AG20443 (cell line): ENCODE measurements around the gene ADAMTS17.

Experiments used
- DNase-seq: peaks from one replicate; pipeline ENCODE4 v3.0.0; 2012; ENCODE audit warnings: low spot score, mixed read lengths

ADAMTS17 gene

DNA sequence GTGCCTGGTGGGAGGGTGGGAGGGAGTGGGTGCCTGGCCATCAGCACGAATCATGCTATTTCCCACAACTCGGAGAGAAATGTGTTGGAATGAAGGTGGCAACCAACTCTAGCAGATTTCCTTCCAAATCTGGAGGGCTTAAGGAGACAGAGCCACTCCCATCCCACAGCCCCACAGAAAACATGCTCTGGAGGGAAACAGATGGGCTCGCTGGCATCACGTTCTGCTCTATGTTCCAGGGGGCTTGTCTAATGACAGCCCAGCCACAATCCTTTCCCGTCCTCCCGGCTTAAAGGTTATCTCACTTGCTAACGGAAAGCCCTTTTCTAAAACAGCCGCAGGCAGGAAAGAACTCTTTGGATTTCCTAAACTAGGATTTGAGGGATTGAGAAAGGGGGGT lies 65.3 kb downstream of the ADAMTS17 start:
- peak; percentile 4 for DNase-seq

- peak; percentile 6 for DNase-seq
Observed at GRCh38 chr15:100275641-100276040, 66.1 kb downstream of the ADAMTS17 start.

DNA sequence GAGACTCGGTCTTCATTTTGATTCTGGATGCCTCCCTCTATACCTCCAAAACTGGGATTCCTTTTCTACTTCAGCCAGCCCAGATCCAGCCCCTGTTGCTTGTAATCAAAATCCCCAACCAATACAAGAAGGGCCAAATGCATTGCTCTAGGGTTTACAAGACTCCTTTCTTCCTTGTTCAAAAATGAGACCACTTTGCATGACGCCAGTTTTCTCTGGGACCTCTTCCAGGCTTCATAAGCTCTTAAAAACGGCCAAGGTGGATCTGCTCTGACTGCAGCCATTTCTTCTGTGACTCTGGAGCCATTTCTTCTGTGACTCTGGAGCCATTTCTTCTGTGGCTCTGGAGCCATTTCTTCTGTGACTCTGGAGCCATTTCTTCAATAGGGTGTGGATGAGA lies 71.9 kb downstream of the ADAMTS17 start:
- DNase-seq, result no peak

GRCh38 chr15:100266166-100266565 lies 75.6 kb downstream of the ADAMTS17 start:
- DNase-seq, result no peak

DNA sequence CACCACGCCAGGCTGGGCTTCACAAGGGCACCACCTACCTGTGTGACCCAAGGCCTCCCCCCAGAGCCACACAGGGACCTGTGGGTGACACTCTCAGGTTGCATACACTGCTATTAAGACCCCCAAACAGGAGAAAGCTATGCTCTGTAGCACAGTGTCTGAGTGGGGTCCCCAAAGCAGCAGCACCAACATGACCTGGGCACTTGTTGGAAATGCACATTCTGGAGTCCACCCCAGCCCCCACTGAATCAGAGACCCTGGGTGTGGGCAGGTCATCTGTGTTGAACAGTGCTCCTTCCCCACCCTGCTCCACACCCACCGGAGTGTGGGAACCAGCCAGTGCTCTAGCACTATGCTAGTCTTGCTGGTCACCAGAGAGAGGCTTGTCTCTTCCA lies 76.1 kb downstream of the ADAMTS17 start:
- peak; percentile 5 for DNase-seq

DNA sequence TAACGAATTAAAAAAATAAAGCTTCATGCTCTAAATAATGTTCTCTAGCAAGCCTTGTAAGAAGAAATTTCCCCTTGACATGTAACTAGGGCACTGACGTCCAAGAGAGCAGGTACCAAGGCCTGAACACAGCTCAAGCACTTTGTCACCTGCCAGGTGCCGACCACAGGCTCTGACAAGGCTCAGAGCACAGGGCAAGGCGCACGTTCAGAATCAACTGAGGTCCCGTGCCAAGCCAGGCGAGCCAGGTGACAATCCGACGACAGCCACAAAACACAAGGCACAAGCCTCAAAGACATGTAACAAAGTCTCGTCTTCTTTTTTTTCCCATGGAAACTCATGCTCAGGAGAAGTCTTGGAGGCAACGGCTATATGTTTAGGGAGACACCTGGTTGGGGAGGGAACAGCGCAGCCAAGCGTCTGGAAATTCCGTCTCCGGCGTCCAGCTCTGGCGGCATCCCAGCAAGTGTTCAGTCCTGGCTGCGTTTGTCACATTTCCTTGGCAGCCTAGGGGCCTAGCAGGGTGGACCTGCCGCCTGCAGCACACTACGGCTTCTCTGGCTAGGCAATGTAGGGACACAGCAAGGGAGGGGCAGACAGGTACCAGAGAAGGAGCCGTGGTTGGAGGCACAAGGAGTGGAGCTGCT lies 76.7 kb downstream of the ADAMTS17 start:
- DNase-seq, result peak; percentile 5

DNA sequence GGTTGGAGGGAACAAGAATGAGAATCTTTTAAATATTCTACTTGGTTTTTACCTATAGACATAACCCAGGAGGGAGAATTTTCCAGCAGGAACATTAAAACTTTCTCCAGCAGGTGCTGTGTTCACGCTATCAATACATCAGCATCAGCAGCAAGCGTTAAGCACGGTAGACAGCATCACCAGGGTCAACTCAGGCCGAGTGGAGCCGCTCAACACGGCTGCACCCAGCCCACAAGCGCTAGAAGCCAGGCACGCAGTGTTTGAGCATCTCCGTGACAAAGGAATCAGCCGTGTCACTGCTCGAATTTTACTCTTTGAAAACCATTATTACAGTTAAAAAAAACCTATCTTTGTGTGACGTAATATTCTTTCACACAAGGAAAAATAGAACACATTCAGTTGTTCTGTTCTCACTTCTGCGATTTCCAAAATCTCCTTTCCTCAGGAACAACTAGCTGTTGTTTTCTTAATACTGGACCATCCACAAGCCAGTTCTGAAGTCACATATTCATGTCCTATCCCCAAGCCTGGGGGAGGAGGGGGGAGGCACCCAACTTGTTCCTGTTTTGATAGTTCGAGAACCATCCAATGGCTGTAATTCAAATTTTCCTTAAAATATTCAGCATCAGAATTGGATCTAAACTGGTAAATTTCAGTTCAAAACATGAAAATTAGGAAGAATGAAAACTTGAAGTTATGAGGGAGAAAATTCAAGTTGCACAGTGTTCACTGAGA lies 77.9 kb downstream of the ADAMTS17 start:
- DNase-seq, result peak; percentile 6

DNA sequence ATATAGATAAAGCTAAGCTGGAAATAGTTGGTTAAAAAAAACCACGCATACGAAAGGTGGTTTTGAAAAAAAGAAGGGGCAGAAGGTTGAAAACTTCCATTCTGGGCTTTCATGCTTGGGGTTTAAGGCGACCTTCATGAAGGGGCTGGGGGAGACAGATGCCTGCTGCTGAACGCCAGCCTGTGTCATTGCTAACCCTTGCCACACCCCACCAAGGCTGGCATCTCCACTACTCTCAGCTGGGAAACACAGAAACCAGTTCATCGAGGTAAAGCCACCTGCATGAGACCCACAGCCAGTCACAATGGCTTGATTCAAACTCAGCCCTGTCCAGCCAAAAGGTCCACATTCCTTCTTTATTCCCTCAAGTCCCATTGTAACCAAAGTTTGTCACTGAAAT lies 78.7 kb downstream of the ADAMTS17 start:
- peak; percentile 2 for DNase-seq

DNA sequence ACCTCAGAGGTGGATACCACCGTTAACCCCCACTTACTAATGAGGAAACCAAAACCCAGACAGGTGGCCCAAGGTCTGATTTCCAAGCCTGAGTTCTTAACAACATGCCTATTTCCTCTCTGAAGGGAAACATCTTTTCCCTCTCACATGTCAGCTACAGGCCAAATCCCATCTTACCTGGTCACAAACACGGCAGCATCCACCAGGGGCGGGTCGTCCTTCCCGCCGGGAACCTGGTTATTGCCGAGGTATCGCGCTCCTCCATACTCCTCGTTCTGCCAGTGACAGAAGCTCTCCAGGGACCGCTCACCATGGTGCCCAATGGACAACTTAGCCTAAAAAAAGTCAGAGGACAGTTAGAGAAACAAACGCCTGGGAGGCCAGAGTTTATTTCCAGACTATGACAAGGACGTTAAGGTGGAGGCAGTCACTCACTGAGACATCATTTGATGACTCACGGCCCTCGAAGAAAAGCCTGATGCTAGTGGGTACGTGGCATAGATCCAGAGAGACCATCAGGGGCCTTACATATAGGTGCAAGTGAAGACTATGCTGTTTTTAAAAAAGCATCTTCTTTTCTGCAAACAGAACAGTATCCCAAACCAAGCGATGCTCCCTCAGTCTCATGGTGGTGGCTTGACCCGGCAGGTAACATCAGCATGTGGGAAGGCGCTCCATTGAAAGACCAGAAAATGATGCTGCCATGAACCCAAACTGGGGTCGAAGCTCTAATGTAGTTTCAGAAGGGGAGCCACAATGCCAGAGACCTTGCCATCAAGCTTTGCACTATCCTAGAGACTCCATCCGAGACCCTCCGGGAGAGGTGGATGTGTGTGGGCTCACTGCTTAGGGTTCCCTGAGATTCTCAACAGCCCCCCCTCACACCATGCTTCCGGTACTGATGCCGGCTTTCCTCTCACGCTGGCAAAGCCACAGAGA lies 80.2 kb downstream of the ADAMTS17 start:
- DNase-seq, result no peak

DNA sequence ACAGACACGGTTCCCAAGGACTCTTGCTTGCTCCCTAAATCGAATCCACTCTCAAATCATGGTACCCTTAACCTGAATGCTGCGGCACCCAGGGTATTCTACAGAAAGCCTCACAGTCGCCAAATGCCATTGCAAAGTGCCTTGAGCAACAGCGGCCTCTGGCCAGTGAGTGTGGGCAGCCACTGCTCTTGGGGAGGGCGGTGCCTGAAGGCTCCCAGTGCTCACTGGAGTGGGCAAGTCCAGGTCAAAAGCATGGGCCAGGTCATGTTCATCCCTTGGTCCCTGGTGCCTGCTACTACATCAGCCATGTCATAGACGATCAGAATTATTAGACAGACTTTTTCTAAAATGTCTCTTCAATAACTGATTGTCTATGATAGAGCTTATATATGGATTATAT lies 82.5 kb downstream of the ADAMTS17 start:
- no peak for DNase-seq

GRCh38 chr15:100256970-100257650 lies 84.7 kb downstream of the ADAMTS17 start:
- DNase-seq, result no peak

DNA sequence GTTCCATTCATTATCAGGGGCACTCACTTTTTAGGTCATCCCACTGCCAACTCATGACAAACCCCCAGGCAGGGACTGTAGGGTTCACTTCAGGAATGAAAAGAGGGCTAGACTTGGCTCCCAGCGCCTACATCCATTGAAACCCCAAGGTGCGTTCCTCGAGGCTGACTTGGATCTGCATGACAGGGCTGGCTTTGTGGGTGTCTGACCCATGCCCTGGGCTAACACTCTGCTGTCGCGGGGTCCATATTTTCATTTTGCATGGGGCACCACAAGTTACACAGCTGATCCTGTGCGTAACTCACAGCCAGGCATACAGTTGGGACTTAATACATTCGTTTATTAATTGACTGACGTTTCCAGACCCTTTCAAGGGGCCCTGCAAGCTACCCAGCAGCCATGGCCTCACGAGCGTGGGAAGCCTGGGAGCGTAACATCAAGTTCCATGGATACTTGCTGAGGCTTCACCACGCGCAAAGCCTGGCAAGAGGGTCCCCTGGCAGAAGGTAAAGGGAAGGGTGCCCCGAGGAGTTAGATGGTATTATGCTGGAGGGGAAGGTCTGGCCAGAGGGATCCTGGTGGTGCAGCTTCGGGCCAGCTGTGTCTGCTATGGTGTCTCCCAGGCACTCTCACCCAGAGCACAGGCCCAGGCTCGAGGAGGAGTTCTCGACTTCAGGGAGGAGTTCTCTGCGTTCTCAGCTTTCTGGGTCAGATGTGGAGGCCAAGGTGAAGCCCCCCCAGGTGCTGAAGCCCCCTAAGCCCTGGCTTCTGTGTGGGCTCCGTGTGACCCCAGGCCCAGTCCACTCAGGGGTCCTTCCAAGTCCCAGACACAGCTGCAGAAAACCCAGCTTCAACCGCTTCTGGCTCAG lies 85.4 kb downstream of the ADAMTS17 start:
- no peak for DNase-seq

DNA sequence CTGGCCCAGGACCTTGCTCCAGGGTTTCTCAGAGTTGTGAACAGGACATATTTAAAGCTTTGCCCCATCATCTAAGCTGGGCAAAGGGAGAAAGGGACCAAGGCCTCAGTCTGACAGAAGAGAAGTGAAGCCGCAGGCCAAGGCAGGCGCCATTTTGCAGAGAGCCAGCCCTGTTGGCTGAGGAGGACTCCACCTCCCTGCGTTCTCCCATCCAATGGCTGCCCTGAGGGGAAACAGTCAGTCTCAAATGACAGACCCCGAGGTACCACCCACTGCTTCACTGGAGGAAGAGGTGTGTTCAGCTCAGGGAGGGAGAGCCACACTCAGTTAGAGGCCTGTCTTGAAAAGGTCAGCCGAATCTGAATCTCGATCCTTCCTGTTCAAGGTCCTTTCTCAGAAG lies 86.1 kb downstream of the ADAMTS17 start:
- DNase-seq, result no peak

DNA sequence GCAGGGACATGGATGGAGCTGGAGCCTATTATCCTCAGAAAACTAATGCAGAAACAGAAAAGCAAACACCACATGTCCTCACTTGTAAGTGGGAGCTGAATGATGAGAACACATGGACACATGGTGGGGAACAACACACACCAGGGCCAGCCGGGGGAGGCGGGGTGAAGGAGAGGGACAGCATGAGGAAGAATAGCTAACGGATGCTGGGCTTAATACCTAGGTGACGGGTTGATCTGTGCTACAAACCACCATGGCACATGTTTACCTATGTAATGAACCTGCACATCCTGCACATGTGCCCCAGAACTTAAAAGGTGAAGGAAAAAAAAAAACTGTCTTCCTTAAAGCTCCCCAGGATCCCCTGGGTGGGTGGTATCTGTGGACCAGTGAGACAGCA lies 87.1 kb downstream of the ADAMTS17 start:
- no peak for DNase-seq

DNA sequence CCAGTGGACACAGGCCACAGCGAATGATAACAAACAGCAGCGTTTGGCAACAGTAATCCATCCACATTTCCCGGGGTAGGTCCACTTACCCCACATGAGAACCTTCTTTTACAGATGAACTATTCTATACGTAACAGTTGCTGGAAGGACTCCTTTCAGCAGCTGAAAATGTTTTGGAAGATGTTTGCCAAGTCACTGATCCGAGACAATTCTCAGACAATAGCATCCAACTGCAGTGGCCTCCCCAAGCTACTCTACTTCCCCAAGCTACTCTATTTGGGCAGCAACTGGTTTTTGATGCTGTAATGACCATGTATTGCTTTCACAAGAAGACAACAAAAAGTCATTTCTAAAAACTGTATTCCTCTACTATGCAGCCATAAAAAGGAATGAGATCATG lies 87.5 kb downstream of the ADAMTS17 start:
- no peak for DNase-seq

DNA sequence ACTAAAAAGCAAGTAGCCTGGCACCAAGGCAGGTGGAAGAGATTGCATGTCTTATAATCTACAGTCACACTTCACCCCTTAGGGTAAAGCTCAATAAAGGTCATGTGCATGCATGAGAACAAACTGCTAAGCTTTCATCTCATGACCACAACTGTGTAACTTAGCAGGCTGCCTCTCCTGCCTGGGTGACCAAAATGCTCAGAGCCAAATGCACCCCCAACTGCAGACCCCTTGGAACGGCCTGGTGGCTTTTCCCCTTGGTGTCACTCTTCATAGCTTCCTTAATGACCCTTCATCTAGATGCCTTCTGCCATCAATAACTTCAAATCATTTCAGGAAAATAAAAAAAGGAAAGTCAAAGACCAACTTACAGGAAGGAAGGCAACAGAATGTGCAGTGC lies 88.1 kb downstream of the ADAMTS17 start:
- DNase-seq, result no peak

DNA sequence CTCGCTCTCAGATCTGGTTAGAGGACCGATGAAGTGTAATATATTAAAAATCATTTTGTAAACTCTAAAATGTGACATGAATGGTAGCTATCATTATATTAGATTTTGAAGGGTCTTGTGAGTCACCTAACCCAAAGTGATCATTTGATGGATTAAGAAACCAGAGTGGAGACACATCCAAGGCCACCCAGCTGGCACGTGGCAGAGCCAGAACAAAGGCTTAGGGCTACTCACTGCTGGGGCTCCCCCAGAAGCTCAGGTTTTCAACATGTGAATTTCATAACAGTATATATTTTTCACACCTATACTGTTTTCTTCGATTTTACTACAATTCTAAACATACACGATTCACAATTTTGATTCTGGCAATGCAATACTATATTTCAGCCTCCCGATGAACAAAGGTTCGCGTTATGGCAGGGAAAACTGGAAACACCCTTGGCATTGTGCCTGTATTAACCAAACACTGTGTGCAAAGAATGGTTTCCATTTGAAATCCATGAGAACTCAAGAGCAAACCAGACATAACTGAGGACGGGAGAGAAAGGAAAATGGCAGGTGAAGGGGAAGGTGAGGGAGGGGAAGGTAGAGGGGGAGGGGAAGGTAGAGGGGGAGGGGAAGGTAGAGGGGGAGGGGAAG lies 88.9 kb downstream of the ADAMTS17 start:
- no peak for DNase-seq

- DNase-seq, result no peak
Observed at GRCh38 chr15:100252359-100252758, 89.4 kb downstream of the ADAMTS17 start.

- DNase-seq, result no peak
Observed at GRCh38 chr15:100250176-100250800, 91.5 kb downstream of the ADAMTS17 start.
